Neural cell (in vitro differentiated cells): ENCODE data around the gene GIMD1. TPM values are rescaled to one million over a fixed set of nuclear protein-coding genes. Genes with fewer than 3 reads are reported as not detected.

Experiments used
- H2AFZ ChIP-seq: fragments of 200-600, 300-800 bp; sonication (generic), shearing (Covaris generic); 2 replicates; pipeline ENCODE4 v1.6.0; 2014; ENCODE audit warnings: low read depth, mild to moderate bottlenecking, antibody characterized with exemption, low read length, moderate library complexity
- H3F3A ChIP-seq: fragments of 200-600 bp; shearing (Covaris generic); 2 replicates; pipeline ENCODE4 v1.6.1; 2016; ENCODE audit warnings: mild to moderate bottlenecking, moderate library complexity, mixed read lengths, antibody characterized with exemption, low read length; ENCODE audit not compliant: insufficient read depth, poor library complexity, severe bottlenecking
- H3K27ac ChIP-seq: fragments of 200-600, 300-800 bp; sonication (generic), shearing (Covaris generic); 2 replicates; pipeline ENCODE4 v1.5.1; 2014; ENCODE audit warnings: mild to moderate bottlenecking, low read length, moderate library complexity
- H3K27me3 ChIP-seq: fragments of 300-800, 200-600 bp; sonication (generic), shearing (Covaris generic); 2 replicates; pipeline ENCODE4 v1.6.0; 2014; ENCODE audit warnings: mild to moderate bottlenecking, low read depth, low read length, moderate library complexity; ENCODE audit not compliant: insufficient read depth
- H3K36me3 ChIP-seq: fragments of 300-800, 200-600 bp; sonication (generic), shearing (Covaris generic); 2 replicates; pipeline ENCODE4 v1.5.1; 2014; ENCODE audit warnings: mild to moderate bottlenecking, antibody characterized with exemption, low read length, moderate library complexity; ENCODE audit not compliant: insufficient read depth
- H3K4me2 ChIP-seq: fragments of 300-800, 200-600 bp; sonication (generic), shearing (Covaris generic); 2 replicates; pipeline ENCODE4 v1.6.0; 2014; ENCODE audit warnings: mild to moderate bottlenecking, low read length
- H3K4me3 ChIP-seq: fragments of 300-800, 200-600 bp; sonication (generic), shearing (Covaris generic); 2 replicates; pipeline ENCODE4 v1.5.1; 2014; ENCODE audit warnings: mild to moderate bottlenecking, low read length, moderate library complexity
- H3K79me2 ChIP-seq: fragments of 200-600 bp; shearing (Covaris generic); replicated peaks from 2 replicates; pipeline ENCODE4 v1.6.0; 2014; ENCODE audit warnings: mild to moderate bottlenecking, low read length, moderate library complexity; ENCODE audit not compliant: insufficient read depth
- H3K9ac ChIP-seq: fragments of 300-800, 200-600 bp; sonication (generic), shearing (Covaris generic); 2 replicates; pipeline ENCODE4 v1.6.1; 2016; ENCODE audit warnings: mild to moderate bottlenecking, low read length, mixed read lengths
- H3K9me2 ChIP-seq: fragments of 200-600 bp; shearing (Covaris generic); 2 replicates; pipeline ENCODE4 v1.6.1; 2016; ENCODE audit warnings: mild to moderate bottlenecking, low read length, mixed read lengths; ENCODE audit not compliant: insufficient read depth
- H3K9me3 ChIP-seq: fragments of 200-600, 300-800 bp; sonication (generic), shearing (Covaris generic); 2 replicates; pipeline ENCODE4 v1.6.1; 2016; ENCODE audit warnings: mild to moderate bottlenecking, mixed run types, low read length, moderate library complexity, mixed read lengths
- H4K20me1 ChIP-seq: fragments of 200-600 bp; shearing (Covaris generic); 2 replicates; pipeline ENCODE4 v1.6.1; 2016; ENCODE audit warnings: mild to moderate bottlenecking, mixed run types; ENCODE audit not compliant: insufficient read depth
- EP300 ChIP-seq: fragments of 450-650 bp; conservative IDR thresholded peaks from 2 replicates; pipeline ENCODE4 v1.6.1; 2014; ENCODE audit warnings: antibody characterized with exemption, mild to moderate bottlenecking, moderate library complexity; ENCODE audit not compliant: poor library complexity, severe bottlenecking
- EZH2 ChIP-seq: fragments of 200-600, 300-800 bp; shearing (Covaris generic), sonication (generic); IDR thresholded peaks from 2 replicates; pipeline ENCODE4 v1.6.1; 2014; ENCODE audit warnings: antibody characterized with exemption, low read length, borderline replicate concordance, mild to moderate bottlenecking; ENCODE audit not compliant: insufficient read depth, poor library complexity, severe bottlenecking
- MXI1 ChIP-seq: fragments of 450-650 bp; conservative IDR thresholded peaks from 2 replicates; pipeline ENCODE4 v1.6.1; 2014; ENCODE audit warnings: antibody characterized with exemption, mild to moderate bottlenecking; ENCODE audit not compliant: poor library complexity, severe bottlenecking
- POLR2AphosphoS5 ChIP-seq: IDR thresholded peaks from 2 replicates; pipeline ENCODE4 v1.6.1; 2012
- RAD21 ChIP-seq: fragments of 450-650 bp; conservative IDR thresholded peaks from 2 replicates; pipeline ENCODE4 v1.6.1; 2014; ENCODE audit warnings: antibody characterized with exemption, mild to moderate bottlenecking, moderate library complexity
- REST ChIP-seq: IDR thresholded peaks from 2 replicates; pipeline ENCODE4 v1.6.1; 2012; ENCODE audit warnings: borderline replicate concordance
- SMC3 ChIP-seq: fragments of 450-650 bp; conservative IDR thresholded peaks from 2 replicates; pipeline ENCODE4 v1.6.1; 2014; ENCODE audit warnings: antibody characterized with exemption, mild to moderate bottlenecking, moderate library complexity; ENCODE audit not compliant: poor library complexity
- TAF1 ChIP-seq: IDR thresholded peaks from 2 replicates; pipeline ENCODE4 v1.6.1; 2012; ENCODE audit warnings: low read depth
- polyA plus RNA-seq: library from polyadenylated mRNA; depleted of rRNA; stranded (reverse); fragments of >200 nt; gene quantifications from 2 replicates; pipeline ENCODE4 v1.2.3, GENCODE V29; 2014
- TF ChIP-seq, protein P1 (sequence below): fragments of 450-650 bp; IDR thresholded peaks from 2 replicates; pipeline ENCODE4 v1.5.1; 2014; ENCODE audit warnings: antibody characterized with exemption, mild to moderate bottlenecking, moderate library complexity; ENCODE audit not compliant: poor library complexity, severe bottlenecking

The GIMD1 gene
- polyA plus RNA-seq, 1 donor from 2014 or later = not detected

DNA sequence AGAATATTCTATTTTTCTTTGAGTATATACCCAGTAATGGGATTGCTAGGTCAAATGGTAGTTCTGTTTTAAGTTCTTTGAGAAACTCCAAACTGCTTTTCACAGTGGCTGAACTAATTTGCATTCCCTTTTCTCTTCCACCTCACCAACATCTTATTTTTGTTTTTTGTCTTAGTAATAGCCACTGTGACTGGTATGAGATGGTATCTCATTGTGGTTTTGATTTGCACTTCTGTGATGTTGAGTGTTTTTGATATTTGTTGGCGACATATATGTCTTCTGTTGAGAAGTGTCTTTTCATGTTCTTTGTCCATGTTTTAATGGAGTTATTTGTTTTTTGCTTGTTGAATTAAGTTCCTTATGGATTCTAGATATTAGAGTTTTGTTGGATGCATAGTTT, 27.8 kb downstream of the GIMD1 start:
- H4K20me1 ChIP-seq = no peaks in the 10 kb centered on the region
- no peak overlapping the region for H3K4me2 ChIP-seq
- no peaks in the 10 kb centered on the region for H3K9me3 ChIP-seq
- H3K9ac ChIP-seq = no peak overlapping the region
- no peaks in the 10 kb centered on the region for H3F3A ChIP-seq
- H3K79me2 ChIP-seq = no peaks in the 10 kb centered on the region
- H3K36me3 ChIP-seq = peaks cover 12% of the 10 kb centered on the region
- H3K9me2 ChIP-seq = no peaks in the 10 kb centered on the region
- no peaks in the 10 kb centered on the region for H3K27me3 ChIP-seq
- H2AFZ ChIP-seq = no peak overlapping the region
- TF ChIP-seq SMC3 (no peak), EZH2 (no peak), TAF1 (no peak), POLR2AphosphoS5 (no peak), REST (no peak), MXI1 (no peak), RAD21 (no peak), EP300 (no peak)
- TF ChIP-seq, protein P1, sequence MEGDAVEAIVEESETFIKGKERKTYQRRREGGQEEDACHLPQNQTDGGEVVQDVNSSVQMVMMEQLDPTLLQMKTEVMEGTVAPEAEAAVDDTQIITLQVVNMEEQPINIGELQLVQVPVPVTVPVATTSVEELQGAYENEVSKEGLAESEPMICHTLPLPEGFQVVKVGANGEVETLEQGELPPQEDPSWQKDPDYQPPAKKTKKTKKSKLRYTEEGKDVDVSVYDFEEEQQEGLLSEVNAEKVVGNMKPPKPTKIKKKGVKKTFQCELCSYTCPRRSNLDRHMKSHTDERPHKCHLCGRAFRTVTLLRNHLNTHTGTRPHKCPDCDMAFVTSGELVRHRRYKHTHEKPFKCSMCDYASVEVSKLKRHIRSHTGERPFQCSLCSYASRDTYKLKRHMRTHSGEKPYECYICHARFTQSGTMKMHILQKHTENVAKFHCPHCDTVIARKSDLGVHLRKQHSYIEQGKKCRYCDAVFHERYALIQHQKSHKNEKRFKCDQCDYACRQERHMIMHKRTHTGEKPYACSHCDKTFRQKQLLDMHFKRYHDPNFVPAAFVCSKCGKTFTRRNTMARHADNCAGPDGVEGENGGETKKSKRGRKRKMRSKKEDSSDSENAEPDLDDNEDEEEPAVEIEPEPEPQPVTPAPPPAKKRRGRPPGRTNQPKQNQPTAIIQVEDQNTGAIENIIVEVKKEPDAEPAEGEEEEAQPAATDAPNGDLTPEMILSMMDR = no peak
- no peak overlapping the region for H3K4me3 ChIP-seq
- no peak overlapping the region for H3K27ac ChIP-seq

- no peak for TF ChIP-seq EZH2
- TF ChIP-seq MXI1 = no peak
- no peak for TF ChIP-seq TAF1
- TF ChIP-seq RAD21 = no peak
- no peak for TF ChIP-seq POLR2AphosphoS5
- no peak for TF ChIP-seq EP300
- TF ChIP-seq REST = no peak
- no peak for TF ChIP-seq SMC3
- TF ChIP-seq, protein P1 = no peak
- H4K20me1 ChIP-seq = no peaks in the 10 kb centered on the region
Observed at GRCh38 chr4:106339431-106339830, 29.1 kb downstream of the GIMD1 start.

More at GRCh38 chr4:106339431-106339830, 29.1 kb downstream of the GIMD1 start:
- Histone ChIP-seq H3K27ac (no peak overlapping the region), H3K4me2 (no peak overlapping the region), H3F3A (no peaks in the 10 kb centered on the region), H3K9me2 (no peaks in the 10 kb centered on the region), H3K27me3 (no peaks in the 10 kb centered on the region), H3K9ac (no peak overlapping the region), H3K4me3 (no peak overlapping the region), H3K79me2 (no peaks in the 10 kb centered on the region), H2AFZ (no peak overlapping the region), H3K36me3 (peaks cover 12% of the 10 kb centered on the region), H3K9me3 (no peaks in the 10 kb centered on the region)
